Measurements from ENCODE around the gene BNIP1. TPM values are rescaled to one million over a fixed set of nuclear protein-coding genes. Genes with fewer than 3 reads are reported as not detected.
"Not testable (repeated sequence)": the region's sequence is repeated elsewhere in the genome, so short reads cannot be mapped to it uniquely, and the experiment has no call there.

The BNIP1 gene, protein sequence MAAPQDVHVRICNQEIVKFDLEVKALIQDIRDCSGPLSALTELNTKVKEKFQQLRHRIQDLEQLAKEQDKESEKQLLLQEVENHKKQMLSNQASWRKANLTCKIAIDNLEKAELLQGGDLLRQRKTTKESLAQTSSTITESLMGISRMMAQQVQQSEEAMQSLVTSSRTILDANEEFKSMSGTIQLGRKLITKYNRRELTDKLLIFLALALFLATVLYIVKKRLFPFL
- 18.9 and 22.2 TPM in 2 replicates for total RNA-seq (2014; rRNA removed; shearing (Covaris generic))

DNA sequence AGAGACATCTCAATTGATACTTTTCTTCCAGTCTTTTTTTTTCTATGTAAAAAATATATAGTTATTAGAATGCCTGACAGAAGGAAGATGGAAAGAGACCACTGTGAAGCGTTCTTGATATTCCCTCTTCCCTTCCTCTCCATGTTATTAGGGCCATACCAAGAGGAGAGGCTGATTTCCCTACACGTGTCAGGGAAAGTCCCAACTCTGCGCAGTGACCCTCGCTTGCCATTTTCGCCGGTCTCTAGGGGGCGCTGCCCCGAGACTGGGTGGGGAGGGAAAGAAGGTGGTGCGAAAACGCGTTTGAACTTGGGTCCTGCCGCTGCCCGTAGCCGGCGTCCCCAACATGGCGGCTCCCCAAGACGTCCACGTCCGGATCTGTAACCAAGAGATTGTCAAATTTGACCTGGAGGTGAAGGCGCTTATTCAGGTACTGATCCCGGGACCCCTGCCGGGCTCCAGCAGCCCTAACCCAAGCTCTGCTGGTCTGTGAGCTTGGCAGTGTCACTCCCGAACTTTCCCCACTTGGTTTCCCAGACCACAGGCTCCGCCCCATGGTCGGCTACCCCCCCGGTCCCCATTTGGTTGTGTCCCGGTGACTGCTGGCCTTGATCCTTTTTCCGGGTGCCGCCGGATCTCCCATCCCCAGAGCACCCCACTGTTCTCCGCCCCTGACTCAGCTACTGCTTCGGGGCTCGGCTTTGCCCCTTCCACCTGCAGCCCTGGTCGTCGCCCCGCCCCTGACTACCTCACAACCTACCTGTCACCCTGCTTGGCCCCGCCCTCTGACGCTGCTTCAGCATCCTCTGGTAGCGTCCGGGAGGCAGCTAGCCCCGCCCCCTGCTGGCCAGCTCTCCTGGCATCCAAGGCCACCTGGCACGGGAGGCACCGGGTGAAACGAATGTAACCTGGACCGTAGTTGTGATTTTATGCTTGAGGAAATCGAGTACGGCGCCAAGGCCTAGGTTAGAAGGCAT is at the start of gene BNIP1:
BNIP1 (plus strand) TSS at position 332 of the 977 bp plus-strand sequence; CDS start at position 347, 15 bp downstream.
- peak; percentile 94 to 97 for DNase-seq
- Histone ChIP-seq H3K27me3 (no peaks in the 10 kb centered on the region), H3K4me1 (peaks cover 2% of the 10 kb centered on the region; the same call in 1 of the 2 replicates), H3K36me3 (peaks cover 8% of the 10 kb centered on the region), H3K27ac (peak within 1 kb of the TSS; percentile 63), H3K4me3 (peak within 1 kb of the TSS; percentile 83), H3K9me3 (replicated peaks) (no peaks in the 10 kb centered on the region)

DNA sequence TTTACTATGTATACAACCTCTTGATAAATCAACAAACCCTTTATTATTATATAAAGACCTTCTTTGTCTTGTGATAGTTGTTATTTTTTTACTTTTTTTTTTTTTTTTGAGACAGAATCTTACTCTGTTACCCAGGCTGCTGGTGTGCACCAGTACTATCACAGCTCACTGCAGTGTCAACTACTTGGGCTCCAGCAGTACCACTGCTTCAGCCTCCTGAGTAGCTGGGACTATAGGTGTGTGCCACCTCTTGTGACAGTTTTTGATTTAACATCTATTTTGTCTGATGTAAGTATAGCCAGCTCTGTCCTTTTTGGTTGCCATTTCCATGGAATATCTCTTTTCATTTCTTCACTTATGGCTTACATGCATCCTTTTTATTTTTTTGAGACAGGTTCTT is 45.5 kb upstream of the BNIP1 start:
- DNase-seq, result no peak
- Histone ChIP-seq H3K9me3 (replicated peaks) (peaks cover 7% of the 10 kb centered on the region; the same call in 1 of the 2 replicates), H3K36me3 (no peaks in the 10 kb centered on the region), H3K27me3 (no peaks in the 10 kb centered on the region), H3K4me3 (no peak overlapping the region), H3K4me1 (peaks cover 11% of the 10 kb centered on the region), H3K27ac (no peak overlapping the region)

DNA sequence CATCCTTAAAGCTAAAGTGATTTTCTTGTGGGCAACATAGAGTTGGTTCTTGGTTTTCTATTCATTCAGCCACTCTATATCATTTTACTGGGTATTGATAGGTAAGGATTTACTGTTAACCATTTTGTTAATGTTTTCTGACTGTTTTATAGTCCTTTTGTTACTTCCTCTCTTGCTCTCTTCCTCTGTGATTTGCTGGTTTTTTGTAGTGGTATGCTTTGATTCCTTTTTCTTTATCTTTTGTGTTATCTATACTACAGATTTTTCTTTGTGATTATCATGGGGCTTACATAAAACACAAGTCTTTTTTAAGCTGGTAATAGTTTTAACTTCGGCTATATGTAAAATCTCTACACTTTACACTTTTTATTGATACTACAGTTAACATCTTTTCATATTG is 44.9 kb upstream of the BNIP1 start:
- no peak for DNase-seq
- H3K27me3 ChIP-seq, result no peaks in the 10 kb centered on the region
- H3K4me3 ChIP-seq, result no peak overlapping the region
- peaks cover 7% of the 10 kb centered on the region; the same call in 1 of the 2 replicates for H3K9me3 ChIP-seq (replicated peaks)
- H3K4me1 ChIP-seq, result peaks cover 5% of the 10 kb centered on the region
- H3K27ac ChIP-seq, result no peak overlapping the region
- no peaks in the 10 kb centered on the region for H3K36me3 ChIP-seq

DNA sequence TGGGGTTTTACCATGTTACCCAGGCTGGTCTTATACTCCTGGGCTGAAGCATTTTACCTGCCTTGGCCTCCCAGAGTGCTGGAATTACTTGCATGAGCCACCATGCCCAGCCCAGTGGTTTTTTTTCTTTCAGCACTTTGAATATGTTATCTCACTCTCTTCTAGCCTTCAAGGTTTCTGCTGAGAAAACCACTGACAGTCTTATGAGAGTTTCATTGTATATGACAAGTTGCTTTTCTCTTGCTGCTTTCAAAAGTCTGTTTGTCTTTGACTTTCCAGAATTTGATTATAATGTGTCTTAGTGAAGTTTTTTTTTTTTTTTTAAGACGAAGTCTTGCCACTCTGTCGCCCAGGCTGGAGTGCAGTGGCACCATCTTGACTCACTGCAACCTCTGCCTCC is 43.1 kb upstream of the BNIP1 start:
- DNase-seq, result no peak
- Histone ChIP-seq H3K36me3 (no peaks in the 10 kb centered on the region), H3K27me3 (no peaks in the 10 kb centered on the region), H3K4me3 (no peak overlapping the region), H3K9me3 (replicated peaks) (peaks cover 7% of the 10 kb centered on the region; the same call in 1 of the 2 replicates), H3K27ac (no peak overlapping the region), H3K4me1 (no peaks in the 10 kb centered on the region)

DNA sequence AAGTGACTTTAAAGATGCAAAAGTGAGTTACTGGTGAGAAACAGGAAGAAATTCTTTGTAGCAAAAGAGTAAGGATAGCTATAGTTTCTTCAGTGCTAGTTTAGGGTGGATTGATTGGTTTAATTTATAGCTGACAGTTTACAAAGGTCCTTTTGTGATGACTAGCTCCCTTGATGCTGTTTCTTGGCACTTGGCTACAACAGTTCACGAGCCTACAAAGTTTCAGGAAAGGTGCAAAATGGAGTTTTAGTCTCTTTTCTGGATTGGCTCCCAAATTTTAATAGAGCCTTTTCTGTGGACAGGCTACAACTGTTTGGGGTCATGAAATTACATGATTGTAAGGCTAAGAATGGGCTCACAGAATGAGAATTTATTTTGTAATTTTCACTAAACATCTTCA is 40.9 kb upstream of the BNIP1 start:
- H3K36me3 ChIP-seq, result no peaks in the 10 kb centered on the region
- no peak overlapping the region for H3K4me3 ChIP-seq
- no peak overlapping the region for H3K27ac ChIP-seq
- peaks cover 7% of the 10 kb centered on the region; the same call in 1 of the 2 replicates for H3K9me3 ChIP-seq (replicated peaks)
- DNase-seq, result no peak
- H3K27me3 ChIP-seq, result no peaks in the 10 kb centered on the region
- no peaks in the 10 kb centered on the region for H3K4me1 ChIP-seq

DNA sequence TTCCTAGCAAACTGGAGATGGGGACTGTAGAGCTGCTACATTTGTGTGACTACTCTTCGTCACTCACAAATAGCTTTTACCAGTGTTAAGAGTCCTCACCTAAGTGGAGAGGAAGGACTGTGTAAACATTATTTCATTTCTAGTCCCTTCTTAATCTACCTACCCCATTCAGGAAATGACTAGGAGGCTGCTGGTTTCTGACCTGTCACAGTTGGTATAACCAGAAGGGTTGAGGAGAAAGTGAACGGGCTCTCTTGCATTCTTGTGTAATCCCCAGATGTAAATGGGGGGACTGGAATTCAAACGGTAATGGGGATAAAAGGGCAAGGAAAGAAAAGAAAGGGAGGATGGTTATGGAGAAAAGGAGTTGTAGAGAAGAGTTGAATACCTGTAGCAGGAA is 35.4 kb upstream of the BNIP1 start:
- Histone ChIP-seq H3K9me3 (replicated peaks) (no peaks in the 10 kb centered on the region), H3K27ac (no peak overlapping the region), H3K36me3 (no peaks in the 10 kb centered on the region), H3K4me1 (no peaks in the 10 kb centered on the region), H3K4me3 (no peak overlapping the region), H3K27me3 (no peaks in the 10 kb centered on the region)
- DNase-seq, result no peak

DNA sequence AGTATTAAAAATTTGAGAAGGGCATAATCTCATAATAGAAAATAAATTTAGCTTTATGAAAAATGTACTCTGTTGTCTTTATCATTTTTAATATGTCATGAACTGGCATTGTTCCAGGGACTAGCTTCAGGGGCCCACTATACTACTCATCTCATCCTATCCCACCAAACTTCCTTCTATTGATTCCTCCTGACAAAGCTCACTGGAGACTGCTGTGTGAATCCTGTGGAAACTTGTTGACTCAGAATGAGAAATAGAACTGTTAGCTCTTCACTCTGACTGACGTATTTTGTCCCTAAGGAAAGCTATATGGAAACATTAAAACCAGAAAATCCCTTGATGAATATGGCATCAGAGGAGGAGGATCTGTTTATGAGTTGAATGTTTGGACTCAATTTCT is 29.8 kb upstream of the BNIP1 start:
- no peak for DNase-seq
- H3K9me3 ChIP-seq (replicated peaks), result no peaks in the 10 kb centered on the region
- H3K27me3 ChIP-seq, result no peaks in the 10 kb centered on the region
- no peak overlapping the region for H3K4me3 ChIP-seq
- H3K4me1 ChIP-seq, result no peaks in the 10 kb centered on the region
- H3K27ac ChIP-seq, result no peak overlapping the region
- no peaks in the 10 kb centered on the region for H3K36me3 ChIP-seq

DNA sequence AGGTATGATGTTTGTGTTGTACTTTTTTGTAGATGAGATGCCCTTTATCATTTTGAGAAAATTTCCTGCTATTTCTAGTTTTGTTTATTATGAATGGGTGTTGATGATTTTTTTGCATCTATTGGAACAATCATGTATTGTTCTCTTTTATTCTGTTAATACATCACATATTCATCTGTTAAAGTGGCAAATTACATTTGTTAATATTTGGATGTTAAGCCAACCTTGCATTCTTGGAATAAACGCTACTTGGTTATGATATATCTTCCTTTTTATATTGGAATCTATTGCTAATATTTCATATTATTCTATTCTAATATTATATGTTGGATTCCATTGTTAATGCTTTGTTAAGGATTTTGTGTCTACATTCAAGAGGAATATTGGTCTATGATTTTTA is 24.6 kb upstream of the BNIP1 start:
- H3K27ac ChIP-seq, result no peak overlapping the region

DNA sequence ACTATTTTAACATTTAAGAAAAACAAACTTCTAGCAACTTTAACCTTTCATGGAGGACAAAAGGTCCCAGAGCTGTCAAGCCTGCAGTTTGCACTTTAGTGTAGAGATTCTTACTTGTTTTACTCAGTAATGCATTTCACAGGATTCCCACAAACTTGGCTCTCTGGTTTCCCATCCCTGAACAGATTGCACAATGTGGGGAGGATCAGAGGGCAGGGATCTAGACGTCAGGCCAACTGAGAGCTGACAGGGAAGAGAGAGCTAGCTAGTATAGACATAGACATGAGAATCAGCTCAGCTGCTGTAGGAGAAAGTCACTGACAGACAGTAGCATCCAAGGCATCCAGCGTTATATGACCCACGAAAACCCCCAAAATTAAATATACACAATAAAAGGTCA is 20.9 kb upstream of the BNIP1 start:
- Histone ChIP-seq H3K27ac (no peak overlapping the region), H3K36me3 (no peaks in the 10 kb centered on the region), H3K9me3 (replicated peaks) (no peaks in the 10 kb centered on the region), H3K4me1 (no peaks in the 10 kb centered on the region), H3K27me3 (no peaks in the 10 kb centered on the region), H3K4me3 (no peak overlapping the region)
- DNase-seq, result no peak

More for the DNA sequence above, 24.6 kb upstream of the BNIP1 start:
- no peak for DNase-seq
- Histone ChIP-seq H3K36me3 (no peaks in the 10 kb centered on the region), H3K27me3 (no peaks in the 10 kb centered on the region), H3K9me3 (replicated peaks) (no peaks in the 10 kb centered on the region), H3K4me1 (no peaks in the 10 kb centered on the region), H3K4me3 (no peak overlapping the region)

DNA sequence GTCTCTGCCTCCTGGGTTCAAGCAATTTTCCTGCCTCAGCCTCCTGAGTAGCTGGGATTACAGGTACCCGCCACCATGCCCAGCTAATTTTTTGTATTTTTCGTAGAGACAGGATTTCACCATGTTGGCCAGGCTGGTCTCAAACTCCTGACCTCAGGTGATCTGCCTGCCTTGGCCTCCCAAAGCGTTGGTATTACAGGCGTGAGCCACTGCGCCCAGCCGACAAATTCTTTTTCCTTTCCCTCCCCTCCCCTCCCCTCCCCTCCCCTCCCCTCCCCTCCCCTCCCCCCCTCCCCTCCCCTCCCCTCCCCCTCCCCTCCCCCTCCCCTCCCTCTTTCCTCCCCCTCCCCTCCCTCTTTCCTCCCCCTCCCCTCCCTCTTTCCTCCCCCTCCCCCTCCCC is 12.2 kb upstream of the BNIP1 start:
- not testable (repeated sequence) for H3K27ac ChIP-seq; H3K36me3 ChIP-seq; DNase-seq; H3K9me3 ChIP-seq (replicated peaks); H3K27me3 ChIP-seq; H3K4me3 ChIP-seq; H3K4me1 ChIP-seq

DNA sequence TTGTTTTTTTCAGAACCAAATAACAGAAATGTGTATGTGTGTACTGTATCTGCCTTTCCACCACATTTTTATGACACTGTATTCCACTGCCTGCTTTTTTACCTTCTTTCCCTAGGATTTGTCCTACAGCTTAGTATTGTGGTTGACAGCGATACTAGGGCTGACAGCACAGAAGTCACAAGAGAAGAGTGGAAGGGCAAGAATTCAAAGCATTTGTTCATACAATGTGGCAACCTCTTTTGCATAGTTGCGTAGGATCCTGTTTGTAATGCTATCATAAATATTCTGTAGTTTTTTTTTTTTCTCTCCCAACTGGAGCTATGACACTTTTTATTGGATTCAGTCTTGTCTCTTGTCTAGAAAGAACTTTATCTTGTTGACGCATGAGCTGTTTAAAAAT is 5.6 kb upstream of the BNIP1 start:
- Histone ChIP-seq H3K4me3 (no peak overlapping the region), H3K9me3 (replicated peaks) (no peaks in the 10 kb centered on the region), H3K36me3 (no peaks in the 10 kb centered on the region; the same call in 1 of the 2 replicates), H3K27me3 (no peaks in the 10 kb centered on the region), H3K27ac (no peak overlapping the region), H3K4me1 (no peaks in the 10 kb centered on the region)
- no peak for DNase-seq

DNA sequence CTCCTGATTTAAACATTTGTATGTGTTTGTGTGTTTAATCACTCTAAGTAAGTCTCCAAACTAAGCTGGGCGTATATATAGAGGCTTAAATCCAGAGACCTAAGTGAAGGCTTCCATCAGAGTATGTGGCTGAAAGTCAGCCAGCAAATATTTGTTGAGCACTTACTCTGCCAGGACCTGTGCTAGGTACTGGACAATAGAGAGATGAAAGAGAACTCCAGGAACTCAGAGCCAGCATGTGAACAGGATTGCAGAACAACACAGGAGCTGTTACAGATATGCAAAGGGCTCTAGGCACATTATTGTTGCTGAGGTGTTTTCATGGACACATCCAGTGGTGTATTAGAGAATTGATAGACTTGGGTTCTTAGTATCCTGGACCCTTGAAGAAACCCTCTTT is 4.7 kb upstream of the BNIP1 start:
- H3K27ac ChIP-seq, result no peak overlapping the region
- no peak overlapping the region for H3K4me3 ChIP-seq
- no peaks in the 10 kb centered on the region for H3K9me3 ChIP-seq (replicated peaks)
- DNase-seq, result no peak
- peaks cover 2% of the 10 kb centered on the region; the same call in 1 of the 2 replicates for H3K4me1 ChIP-seq
- H3K36me3 ChIP-seq, result no peaks in the 10 kb centered on the region; the same call in 1 of the 2 replicates
- no peaks in the 10 kb centered on the region for H3K27me3 ChIP-seq

DNA sequence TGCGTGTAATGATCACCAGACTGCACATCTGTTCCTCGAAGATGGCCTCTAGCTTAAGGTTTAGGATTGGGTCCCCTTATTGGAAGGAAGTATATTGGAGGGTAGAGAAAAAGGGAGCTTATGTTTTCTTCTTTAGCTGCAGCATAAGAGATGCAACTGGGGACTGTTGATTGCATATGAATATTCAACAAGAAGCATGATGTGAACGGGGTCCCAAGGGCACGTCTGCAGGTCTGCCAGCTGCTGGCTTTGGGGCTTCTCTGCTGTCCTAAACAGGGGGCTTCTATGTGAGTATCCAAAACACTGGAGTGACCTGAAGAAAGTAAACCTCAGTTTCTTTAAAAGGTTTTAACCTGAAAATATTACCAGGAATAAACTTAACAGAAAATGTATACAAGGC is 3.6 kb upstream of the BNIP1 start:
- no peaks in the 10 kb centered on the region for H3K9me3 ChIP-seq (replicated peaks)
- H3K36me3 ChIP-seq, result no peaks in the 10 kb centered on the region; the same call in 1 of the 2 replicates
- H3K27me3 ChIP-seq, result no peaks in the 10 kb centered on the region
- DNase-seq, result no peak
- H3K4me1 ChIP-seq, result peaks cover 2% of the 10 kb centered on the region; the same call in 1 of the 2 replicates
- no peak overlapping the region for H3K27ac ChIP-seq
- H3K4me3 ChIP-seq, result no peak overlapping the region

DNA sequence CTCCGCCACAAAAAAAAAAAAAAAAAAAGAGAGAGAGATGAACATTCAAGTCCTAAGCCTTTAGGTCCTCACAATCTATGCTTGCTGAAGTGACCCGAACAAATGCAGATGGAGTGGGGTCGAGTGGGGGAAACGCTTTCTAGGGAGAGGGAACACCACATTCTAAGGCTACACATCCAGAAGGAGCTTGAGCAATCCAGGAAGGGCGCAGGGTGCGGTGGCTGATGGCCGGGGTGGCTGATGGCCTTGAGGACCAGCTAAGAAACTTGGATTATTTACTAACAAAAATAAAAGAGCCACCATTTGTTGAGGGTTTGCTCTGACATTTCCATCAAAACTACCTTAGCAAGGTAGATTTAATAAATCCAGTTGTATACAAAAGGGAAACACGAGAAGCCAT is 764 bp upstream of the BNIP1 start:
- Histone ChIP-seq H3K27ac (no peak overlapping the region), H3K27me3 (no peaks in the 10 kb centered on the region), H3K4me3 (no peak overlapping the region), H3K36me3 (no peaks in the 10 kb centered on the region; the same call in none of the 2 replicates), H3K4me1 (peaks cover 2% of the 10 kb centered on the region; the same call in 1 of the 2 replicates), H3K9me3 (replicated peaks) (no peaks in the 10 kb centered on the region)
- DNase-seq, result no peak

DNA sequence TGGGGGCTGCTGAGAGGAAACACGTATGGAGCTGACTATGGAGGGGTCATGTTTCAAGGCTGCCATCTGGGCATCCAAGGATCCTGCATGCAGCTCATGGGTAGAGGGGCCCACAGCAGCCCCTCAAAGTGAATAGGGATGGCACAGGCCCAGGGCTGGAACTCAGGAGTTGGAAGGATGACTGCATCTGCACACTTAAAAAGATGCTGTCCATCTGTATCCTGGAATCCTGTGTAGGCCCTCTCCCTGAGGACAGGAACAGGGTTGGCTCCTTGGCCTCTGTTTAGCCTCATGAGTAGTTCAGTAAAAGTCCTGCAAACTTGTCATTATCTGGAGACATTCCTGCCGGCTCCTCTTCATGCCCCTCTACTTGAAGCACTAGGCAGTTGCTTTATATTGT is 4.0 kb downstream of the BNIP1 start:
- H3K27me3 ChIP-seq, result no peaks in the 10 kb centered on the region
- no peak overlapping the region for H3K4me3 ChIP-seq
- peaks cover 13% of the 10 kb centered on the region for H3K36me3 ChIP-seq
- DNase-seq, result no peak
- H3K9me3 ChIP-seq (replicated peaks), result no peaks in the 10 kb centered on the region
- H3K27ac ChIP-seq, result no peak overlapping the region
- peaks cover 2% of the 10 kb centered on the region; the same call in 1 of the 2 replicates for H3K4me1 ChIP-seq

All from SJCRH30 (cell line).